Measurements from ENCODE around the gene TNIK.

Gene TNIK

GRCh38 chr3:171268677-171269076 is 191.5 kb downstream of the TNIK start:
- no peaks in the 10 kb centered on the region for H3K36me3 ChIP-seq (ENCODE audit: control insufficient read depth, insufficient read depth, low read length)
- H3K27ac ChIP-seq: no peak overlapping the region
- H3K4me2 ChIP-seq (ENCODE audit: low read length): no peak overlapping the region
- no peak overlapping the region for H3K9ac ChIP-seq
- no peaks in the 10 kb centered on the region for H3K79me2 ChIP-seq
- H3K27me3 ChIP-seq (ENCODE audit: control insufficient read depth, insufficient read depth, low read length): no peaks in the 10 kb centered on the region
- TF ChIP-seq CTCF (IDR thresholded peaks at IDR 0.05): no peak
- H2AFZ ChIP-seq: no peak overlapping the region
- no peaks in the 10 kb centered on the region for H3K9me3 ChIP-seq (ENCODE audit: control insufficient read depth, low read length)
- H3K4me3 ChIP-seq (ENCODE audit: low read depth, low read length): no peak overlapping the region
- peaks cover 8% of the 10 kb centered on the region for H3K4me1 ChIP-seq

GRCh38 chr3:171267104-171267503 is 193.1 kb downstream of the TNIK start:
- Histone ChIP-seq H3K79me2 (no peaks in the 10 kb centered on the region), H3K27ac (peak overlapping the region; percentile 5), H2AFZ (peak overlapping the region; percentile 4), H3K4me2 (ENCODE audit: low read length) (no peak overlapping the region), H3K4me3 (ENCODE audit: low read depth, low read length) (no peak overlapping the region), H3K9ac (no peak overlapping the region), H3K27me3 (ENCODE audit: control insufficient read depth, insufficient read depth, low read length) (no peaks in the 10 kb centered on the region), H3K9me3 (ENCODE audit: control insufficient read depth, low read length) (no peaks in the 10 kb centered on the region), H3K4me1 (peaks cover 8% of the 10 kb centered on the region), H3K36me3 (ENCODE audit: control insufficient read depth, insufficient read depth, low read length) (no peaks in the 10 kb centered on the region)
- no peak for TF ChIP-seq CTCF (IDR thresholded peaks at IDR 0.05)

- no peak overlapping the region for H2AFZ ChIP-seq
- H3K79me2 ChIP-seq: no peaks in the 10 kb centered on the region
- no peak overlapping the region for H3K4me2 ChIP-seq (ENCODE audit: low read length)
- no peak overlapping the region for H3K4me3 ChIP-seq (ENCODE audit: low read depth, low read length)
- no peak for TF ChIP-seq CTCF (IDR thresholded peaks at IDR 0.05)
- H3K9ac ChIP-seq: no peak overlapping the region
- peaks cover 8% of the 10 kb centered on the region for H3K4me1 ChIP-seq
- no peaks in the 10 kb centered on the region for H3K36me3 ChIP-seq (ENCODE audit: control insufficient read depth, insufficient read depth, low read length)
- no peak overlapping the region for H3K27ac ChIP-seq
- H3K9me3 ChIP-seq (ENCODE audit: control insufficient read depth, low read length): no peaks in the 10 kb centered on the region
- H3K27me3 ChIP-seq (ENCODE audit: control insufficient read depth, insufficient read depth, low read length): no peaks in the 10 kb centered on the region
These were observed 193.5 kb downstream of the TNIK start for GRCh38 chr3:171266740-171267073.

- Histone ChIP-seq H3K27ac (no peak overlapping the region), H3K36me3 (ENCODE audit: control insufficient read depth, insufficient read depth, low read length) (no peaks in the 10 kb centered on the region), H3K27me3 (ENCODE audit: control insufficient read depth, insufficient read depth, low read length) (no peaks in the 10 kb centered on the region), H3K4me1 (peaks cover 8% of the 10 kb centered on the region), H3K4me2 (ENCODE audit: low read length) (no peak overlapping the region), H3K9me3 (ENCODE audit: control insufficient read depth, low read length) (no peaks in the 10 kb centered on the region), H2AFZ (no peak overlapping the region), H3K9ac (no peak overlapping the region), H3K4me3 (ENCODE audit: low read depth, low read length) (no peak overlapping the region), H3K79me2 (no peaks in the 10 kb centered on the region)
- TF ChIP-seq CTCF (IDR thresholded peaks at IDR 0.05): no peak
These were observed 194.0 kb downstream of the TNIK start for GRCh38 chr3:171266034-171266739.

- peaks cover 8% of the 10 kb centered on the region for H3K4me1 ChIP-seq
- no peaks in the 10 kb centered on the region for H3K9me3 ChIP-seq (ENCODE audit: control insufficient read depth, low read length)
- H3K79me2 ChIP-seq: no peaks in the 10 kb centered on the region
- TF ChIP-seq CTCF (IDR thresholded peaks at IDR 0.05): no peak
- no peaks in the 10 kb centered on the region for H3K27me3 ChIP-seq (ENCODE audit: control insufficient read depth, insufficient read depth, low read length)
- H3K9ac ChIP-seq: no peak overlapping the region
- H3K36me3 ChIP-seq (ENCODE audit: control insufficient read depth, insufficient read depth, low read length): no peaks in the 10 kb centered on the region
- H2AFZ ChIP-seq: no peak overlapping the region
- no peak overlapping the region for H3K4me2 ChIP-seq (ENCODE audit: low read length)
- no peak overlapping the region for H3K4me3 ChIP-seq (ENCODE audit: low read depth, low read length)
- H3K27ac ChIP-seq: no peak overlapping the region
These were observed 195.4 kb downstream of the TNIK start for GRCh38 chr3:171264758-171265157.
